ENCODE results near the gene CACHD1. TPM values are rescaled to one million over a fixed set of nuclear protein-coding genes. Genes with fewer than 3 reads are reported as not detected.

Gene CACHD1
- polyA plus RNA-seq, 1 of the 3 experiments (the other 2 are of a cell fraction): 2.2 TPM

DNA sequence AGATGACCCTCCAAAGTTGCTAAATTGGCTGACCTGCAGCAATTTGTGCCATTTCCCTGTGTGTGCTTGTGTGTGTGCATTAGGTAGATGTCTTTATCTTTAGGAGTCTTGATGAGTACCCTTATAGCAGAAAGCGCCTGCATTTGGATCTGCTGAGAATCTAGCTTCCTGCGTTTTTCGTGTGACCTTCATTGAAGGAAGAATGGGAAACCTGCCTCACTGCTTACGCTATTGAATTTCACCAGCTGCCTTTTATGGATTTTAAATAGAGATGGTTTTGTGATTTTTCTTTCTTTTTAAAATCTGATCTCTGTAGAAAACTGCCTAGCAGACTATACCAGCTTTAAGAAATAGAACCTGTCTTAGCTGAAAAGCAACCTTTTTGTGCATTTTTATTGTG lies 124.5 kb downstream of the CACHD1 start:
- H2AFZ ChIP-seq (ENCODE audit: low read depth): no peak overlapping the region
- DNase-seq: no peak

More for the DNA sequence above, 124.5 kb downstream of the CACHD1 start:
- no peaks in the 10 kb centered on the region for H3K79me2 ChIP-seq (ENCODE audit: insufficient read depth)
- no peaks in the 10 kb centered on the region for H3F3A ChIP-seq (replicated peaks; ENCODE audit: insufficient read depth)
- H3K9me2 ChIP-seq: no peaks in the 10 kb centered on the region
- H3K9ac ChIP-seq: no peak overlapping the region
- no peaks in the 10 kb centered on the region for H3K9me3 ChIP-seq
- no peak overlapping the region for H3K4me2 ChIP-seq
- no peak overlapping the region for H3K4me3 ChIP-seq (ENCODE audit: low read depth in 2 of 2, low read length in 1 of 2)
- CTCF ChIA-PET: interaction anchor here (1.4 to 2.0 kb wide), 3 partner anchors 9 to 325 kb away, joined by 3 to 4 read pairs (median 4); no protein-coding TSS in a partner anchor
- H3K27me3 ChIP-seq (ENCODE audit: insufficient read depth): no peaks in the 10 kb centered on the region
- POLR2A ChIA-PET: no interaction called here
- H3K36me3 ChIP-seq (replicated peaks in 1 of 2; ENCODE audit: control insufficient read depth in 1 of 2, insufficient read depth in 2 of 2, low read length in 1 of 2): peaks cover 0 to 4% of the 10 kb centered on the region in 2 experiments
- 95% methylated on average over 4 of the region's 4 CpGs for whole genome bisulfite sequencing (ENCODE audit: low lambda C conversion rate)
- H3K4me1 ChIP-seq (ENCODE audit: control insufficient read depth in 1 of 2, insufficient read depth in 2 of 2, low read depth in 1 of 2, low read length in 1 of 2): peaks cover 0 to 28% of the 10 kb centered on the region in 2 experiments; a peak in 3 of 4 replicates
- no peaks in the 10 kb centered on the region for H4K20me1 ChIP-seq (ENCODE audit: insufficient read depth)
- TF ChIP-seq, protein P1, sequence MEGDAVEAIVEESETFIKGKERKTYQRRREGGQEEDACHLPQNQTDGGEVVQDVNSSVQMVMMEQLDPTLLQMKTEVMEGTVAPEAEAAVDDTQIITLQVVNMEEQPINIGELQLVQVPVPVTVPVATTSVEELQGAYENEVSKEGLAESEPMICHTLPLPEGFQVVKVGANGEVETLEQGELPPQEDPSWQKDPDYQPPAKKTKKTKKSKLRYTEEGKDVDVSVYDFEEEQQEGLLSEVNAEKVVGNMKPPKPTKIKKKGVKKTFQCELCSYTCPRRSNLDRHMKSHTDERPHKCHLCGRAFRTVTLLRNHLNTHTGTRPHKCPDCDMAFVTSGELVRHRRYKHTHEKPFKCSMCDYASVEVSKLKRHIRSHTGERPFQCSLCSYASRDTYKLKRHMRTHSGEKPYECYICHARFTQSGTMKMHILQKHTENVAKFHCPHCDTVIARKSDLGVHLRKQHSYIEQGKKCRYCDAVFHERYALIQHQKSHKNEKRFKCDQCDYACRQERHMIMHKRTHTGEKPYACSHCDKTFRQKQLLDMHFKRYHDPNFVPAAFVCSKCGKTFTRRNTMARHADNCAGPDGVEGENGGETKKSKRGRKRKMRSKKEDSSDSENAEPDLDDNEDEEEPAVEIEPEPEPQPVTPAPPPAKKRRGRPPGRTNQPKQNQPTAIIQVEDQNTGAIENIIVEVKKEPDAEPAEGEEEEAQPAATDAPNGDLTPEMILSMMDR (IDR thresholded peaks at IDR 0.05): no peak
- TF ChIP-seq NRF1 (IDR thresholded peaks at IDR 0.05; ENCODE audit: low read depth, low read length): no peak
- TF ChIP-seq TEAD4 (IDR thresholded peaks at IDR 0.05; ENCODE audit: borderline replicate concordance, insufficient read depth): no peak
- TF ChIP-seq, protein P2, sequence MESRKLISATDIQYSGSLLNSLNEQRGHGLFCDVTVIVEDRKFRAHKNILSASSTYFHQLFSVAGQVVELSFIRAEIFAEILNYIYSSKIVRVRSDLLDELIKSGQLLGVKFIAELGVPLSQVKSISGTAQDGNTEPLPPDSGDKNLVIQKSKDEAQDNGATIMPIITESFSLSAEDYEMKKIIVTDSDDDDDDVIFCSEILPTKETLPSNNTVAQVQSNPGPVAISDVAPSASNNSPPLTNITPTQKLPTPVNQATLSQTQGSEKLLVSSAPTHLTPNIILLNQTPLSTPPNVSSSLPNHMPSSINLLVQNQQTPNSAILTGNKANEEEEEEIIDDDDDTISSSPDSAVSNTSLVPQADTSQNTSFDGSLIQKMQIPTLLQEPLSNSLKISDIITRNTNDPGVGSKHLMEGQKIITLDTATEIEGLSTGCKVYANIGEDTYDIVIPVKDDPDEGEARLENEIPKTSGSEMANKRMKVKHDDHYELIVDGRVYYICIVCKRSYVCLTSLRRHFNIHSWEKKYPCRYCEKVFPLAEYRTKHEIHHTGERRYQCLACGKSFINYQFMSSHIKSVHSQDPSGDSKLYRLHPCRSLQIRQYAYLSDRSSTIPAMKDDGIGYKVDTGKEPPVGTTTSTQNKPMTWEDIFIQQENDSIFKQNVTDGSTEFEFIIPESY (IDR thresholded peaks at IDR 0.05; ENCODE audit: borderline replicate concordance, low read depth): no peak
- TF ChIP-seq, protein P3, sequence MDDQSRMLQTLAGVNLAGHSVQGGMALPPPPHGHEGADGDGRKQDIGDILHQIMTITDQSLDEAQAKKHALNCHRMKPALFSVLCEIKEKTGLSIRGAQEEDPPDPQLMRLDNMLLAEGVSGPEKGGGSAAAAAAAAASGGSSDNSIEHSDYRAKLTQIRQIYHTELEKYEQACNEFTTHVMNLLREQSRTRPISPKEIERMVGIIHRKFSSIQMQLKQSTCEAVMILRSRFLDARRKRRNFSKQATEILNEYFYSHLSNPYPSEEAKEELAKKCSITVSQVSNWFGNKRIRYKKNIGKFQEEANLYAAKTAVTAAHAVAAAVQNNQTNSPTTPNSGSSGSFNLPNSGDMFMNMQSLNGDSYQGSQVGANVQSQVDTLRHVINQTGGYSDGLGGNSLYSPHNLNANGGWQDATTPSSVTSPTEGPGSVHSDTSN (IDR thresholded peaks at IDR 0.05): no peak
- no peak for TF ChIP-seq POLR2AphosphoS5 (IDR thresholded peaks at IDR 0.05; ENCODE audit: low read depth, low read length)
- no peak for TF ChIP-seq CHD2 (IDR thresholded peaks at IDR 0.05; ENCODE audit: low read length, partially characterized antibody)
- TF ChIP-seq ELF1 (IDR thresholded peaks at IDR 0.05): no peak
- no peak for TF ChIP-seq MXI1 (IDR thresholded peaks at IDR 0.05; ENCODE audit: low read depth, low read length)
- TF ChIP-seq EP300 (IDR thresholded peaks at IDR 0.05; ENCODE audit: borderline replicate concordance in 1 of 2, low read depth in 1 of 2, low read length in 1 of 2): no peak
- no peak for TF ChIP-seq RFX5 (IDR thresholded peaks at IDR 0.05; ENCODE audit: low read length)
- no peak for TF ChIP-seq YY1 (IDR thresholded peaks at IDR 0.05; ENCODE audit: low read depth)
- TF ChIP-seq, protein P4, sequence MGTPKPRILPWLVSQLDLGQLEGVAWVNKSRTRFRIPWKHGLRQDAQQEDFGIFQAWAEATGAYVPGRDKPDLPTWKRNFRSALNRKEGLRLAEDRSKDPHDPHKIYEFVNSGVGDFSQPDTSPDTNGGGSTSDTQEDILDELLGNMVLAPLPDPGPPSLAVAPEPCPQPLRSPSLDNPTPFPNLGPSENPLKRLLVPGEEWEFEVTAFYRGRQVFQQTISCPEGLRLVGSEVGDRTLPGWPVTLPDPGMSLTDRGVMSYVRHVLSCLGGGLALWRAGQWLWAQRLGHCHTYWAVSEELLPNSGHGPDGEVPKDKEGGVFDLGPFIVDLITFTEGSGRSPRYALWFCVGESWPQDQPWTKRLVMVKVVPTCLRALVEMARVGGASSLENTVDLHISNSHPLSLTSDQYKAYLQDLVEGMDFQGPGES (IDR thresholded peaks at IDR 0.05; ENCODE audit: low read depth, low read length): no peak
- TF ChIP-seq, protein P5, sequence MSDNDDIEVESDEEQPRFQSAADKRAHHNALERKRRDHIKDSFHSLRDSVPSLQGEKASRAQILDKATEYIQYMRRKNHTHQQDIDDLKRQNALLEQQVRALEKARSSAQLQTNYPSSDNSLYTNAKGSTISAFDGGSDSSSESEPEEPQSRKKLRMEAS (IDR thresholded peaks at IDR 0.05; ENCODE audit: low read depth): no peak
- no peak for TF ChIP-seq NFIC (IDR thresholded peaks at IDR 0.05; ENCODE audit: borderline replicate concordance)
- TF ChIP-seq, protein P6, sequence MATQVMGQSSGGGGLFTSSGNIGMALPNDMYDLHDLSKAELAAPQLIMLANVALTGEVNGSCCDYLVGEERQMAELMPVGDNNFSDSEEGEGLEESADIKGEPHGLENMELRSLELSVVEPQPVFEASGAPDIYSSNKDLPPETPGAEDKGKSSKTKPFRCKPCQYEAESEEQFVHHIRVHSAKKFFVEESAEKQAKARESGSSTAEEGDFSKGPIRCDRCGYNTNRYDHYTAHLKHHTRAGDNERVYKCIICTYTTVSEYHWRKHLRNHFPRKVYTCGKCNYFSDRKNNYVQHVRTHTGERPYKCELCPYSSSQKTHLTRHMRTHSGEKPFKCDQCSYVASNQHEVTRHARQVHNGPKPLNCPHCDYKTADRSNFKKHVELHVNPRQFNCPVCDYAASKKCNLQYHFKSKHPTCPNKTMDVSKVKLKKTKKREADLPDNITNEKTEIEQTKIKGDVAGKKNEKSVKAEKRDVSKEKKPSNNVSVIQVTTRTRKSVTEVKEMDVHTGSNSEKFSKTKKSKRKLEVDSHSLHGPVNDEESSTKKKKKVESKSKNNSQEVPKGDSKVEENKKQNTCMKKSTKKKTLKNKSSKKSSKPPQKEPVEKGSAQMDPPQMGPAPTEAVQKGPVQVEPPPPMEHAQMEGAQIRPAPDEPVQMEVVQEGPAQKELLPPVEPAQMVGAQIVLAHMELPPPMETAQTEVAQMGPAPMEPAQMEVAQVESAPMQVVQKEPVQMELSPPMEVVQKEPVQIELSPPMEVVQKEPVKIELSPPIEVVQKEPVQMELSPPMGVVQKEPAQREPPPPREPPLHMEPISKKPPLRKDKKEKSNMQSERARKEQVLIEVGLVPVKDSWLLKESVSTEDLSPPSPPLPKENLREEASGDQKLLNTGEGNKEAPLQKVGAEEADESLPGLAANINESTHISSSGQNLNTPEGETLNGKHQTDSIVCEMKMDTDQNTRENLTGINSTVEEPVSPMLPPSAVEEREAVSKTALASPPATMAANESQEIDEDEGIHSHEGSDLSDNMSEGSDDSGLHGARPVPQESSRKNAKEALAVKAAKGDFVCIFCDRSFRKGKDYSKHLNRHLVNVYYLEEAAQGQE (IDR thresholded peaks at IDR 0.05; ENCODE audit: low read depth, low read length): no peak
- TF ChIP-seq JUND (IDR thresholded peaks at IDR 0.05): no peak
- TF ChIP-seq EZH2phosphoT487 (IDR thresholded peaks at IDR 0.05; ENCODE audit: borderline replicate concordance, low read depth): no peak
- no peak for TF ChIP-seq RXRA (IDR thresholded peaks at IDR 0.05; ENCODE audit: borderline replicate concordance, low read depth)
- TF ChIP-seq FOXJ3 (CRISPR knock-in tag; IDR thresholded peaks at IDR 0.05): no peak
- H3K27ac ChIP-seq (ENCODE audit: low read depth in 2 of 2, low read length in 1 of 2): peak overlapping the region in 1 of 2 experiments; percentile 77; a peak in 1 of 4 replicates
